HFFc6 (cell line): ENCODE results near the gene ESX1. TPM values are rescaled to one million over a fixed set of nuclear protein-coding genes. Genes with fewer than 3 reads are reported as not detected.
"Not testable (repeated sequence)": the region's sequence is repeated elsewhere in the genome, so short reads cannot be mapped to it uniquely, and the experiment has no call there.

Source experiments
- DNase-seq: peaks from one replicate; pipeline ENCODE4 v3.0.0-alpha.2; 2018
- H3K27ac Mint-ChIP-seq: 2 replicates; pipeline ENCODE4 v1.8.0; 2020; ENCODE audit warnings: mild to moderate bottlenecking, mixed read lengths
- H3K27me3 Mint-ChIP-seq: 2 replicates; pipeline ENCODE4 v1.8.0; 2021; ENCODE audit warnings: mild to moderate bottlenecking, moderate library complexity, mixed read lengths; ENCODE audit not compliant: insufficient read depth
- H3K36me3 Mint-ChIP-seq: 2 replicates; pipeline ENCODE4 v1.8.0; 2021; ENCODE audit warnings: low read depth, mixed read lengths
- H3K4me1 Mint-ChIP-seq: 2 replicates; pipeline ENCODE4 v1.8.0; 2020; ENCODE audit warnings: low read depth, mixed read lengths
- H3K4me3 Mint-ChIP-seq: 2 replicates; pipeline ENCODE4 v1.8.0; 2020; ENCODE audit warnings: mild to moderate bottlenecking, moderate library complexity, mixed read lengths
- H3K9me3 Mint-ChIP-seq: 2 replicates; pipeline ENCODE4 v1.8.0; 2020; ENCODE audit warnings: mild to moderate bottlenecking, mixed read lengths
- total RNA-seq, 6 experiments: library from RNA; stranded (reverse); fragmentation: NEBNext Ultra II Directional; extraction: Animal tissue kit (Norgen Biotek cat#: 25700); gene quantifications; 2 replicates in 1 of 6; 3 replicates in 5 of 6; pipeline ENCODE4 v1.2.3, GENCODE V29; 2021
- TF ChIP-seq, protein P1 (sequence below): fragments of 200-600 bp; sonication (generic); IDR thresholded peaks from 2 replicates; pipeline ENCODE4 v1.5.0; 2021; ENCODE audit warnings: antibody characterized with exemption, mild to moderate bottlenecking

Gene ESX1
- total RNA-seq, 6 experiments from 2014 or later = not detected

DNA sequence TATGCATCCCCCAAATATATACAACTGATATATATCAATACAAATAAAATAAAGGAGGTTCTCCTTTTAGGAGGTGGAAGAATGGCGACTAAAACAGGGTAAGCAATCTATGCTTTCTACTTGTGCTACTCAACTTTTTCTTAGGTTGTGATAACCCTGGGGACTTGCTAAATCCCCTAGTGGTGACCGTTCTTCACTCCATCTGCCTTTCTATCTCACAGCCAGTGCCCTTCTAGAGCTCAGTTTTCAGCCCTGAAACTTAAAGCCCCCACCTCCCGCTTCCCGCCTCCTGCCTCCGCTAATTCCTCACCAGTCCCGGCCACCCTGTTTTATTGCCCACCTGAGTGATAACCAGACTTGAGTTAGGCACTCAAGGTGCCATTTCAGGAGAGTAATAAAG lies 15.5 kb upstream of the ESX1 start:
- TF ChIP-seq, protein P1, sequence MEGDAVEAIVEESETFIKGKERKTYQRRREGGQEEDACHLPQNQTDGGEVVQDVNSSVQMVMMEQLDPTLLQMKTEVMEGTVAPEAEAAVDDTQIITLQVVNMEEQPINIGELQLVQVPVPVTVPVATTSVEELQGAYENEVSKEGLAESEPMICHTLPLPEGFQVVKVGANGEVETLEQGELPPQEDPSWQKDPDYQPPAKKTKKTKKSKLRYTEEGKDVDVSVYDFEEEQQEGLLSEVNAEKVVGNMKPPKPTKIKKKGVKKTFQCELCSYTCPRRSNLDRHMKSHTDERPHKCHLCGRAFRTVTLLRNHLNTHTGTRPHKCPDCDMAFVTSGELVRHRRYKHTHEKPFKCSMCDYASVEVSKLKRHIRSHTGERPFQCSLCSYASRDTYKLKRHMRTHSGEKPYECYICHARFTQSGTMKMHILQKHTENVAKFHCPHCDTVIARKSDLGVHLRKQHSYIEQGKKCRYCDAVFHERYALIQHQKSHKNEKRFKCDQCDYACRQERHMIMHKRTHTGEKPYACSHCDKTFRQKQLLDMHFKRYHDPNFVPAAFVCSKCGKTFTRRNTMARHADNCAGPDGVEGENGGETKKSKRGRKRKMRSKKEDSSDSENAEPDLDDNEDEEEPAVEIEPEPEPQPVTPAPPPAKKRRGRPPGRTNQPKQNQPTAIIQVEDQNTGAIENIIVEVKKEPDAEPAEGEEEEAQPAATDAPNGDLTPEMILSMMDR = no peak
- DNase-seq = no peak
- Mint-ChIP-seq H3K36me3 (no peaks in the 10 kb centered on the region), H3K4me3 (peak overlapping the region; percentile 88), H3K27me3 (peaks cover 7% of the 10 kb centered on the region), H3K4me1 (peaks cover 6% of the 10 kb centered on the region), H3K27ac (no peak overlapping the region), H3K9me3 (no peaks in the 10 kb centered on the region)

DNA sequence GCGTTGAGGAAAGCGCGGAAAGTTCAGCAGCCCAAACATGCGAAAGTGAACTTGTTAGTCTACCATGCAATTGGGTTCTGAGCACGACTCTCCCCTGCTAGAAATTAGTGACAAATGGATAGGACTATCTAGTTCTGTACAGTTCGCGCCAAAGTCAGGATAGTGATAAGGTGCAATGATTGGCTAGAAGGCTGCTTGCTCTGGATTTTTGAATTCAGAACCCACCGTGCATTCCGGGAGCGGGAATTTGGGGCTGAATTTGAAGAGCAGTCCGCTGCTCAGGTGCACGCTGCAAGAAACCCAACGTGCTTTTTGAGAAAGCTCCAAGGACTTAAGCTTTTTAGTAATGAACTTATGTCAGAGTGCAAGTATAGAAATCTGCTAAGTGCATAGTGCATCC lies 732 bp upstream of the ESX1 start:
- H3K4me1 Mint-ChIP-seq = peaks cover 8% of the 10 kb centered on the region
- TF ChIP-seq, protein P1 = no peak
- H3K36me3 Mint-ChIP-seq = no peaks in the 10 kb centered on the region
- DNase-seq = no peak
- no peak overlapping the region for H3K4me3 Mint-ChIP-seq
- H3K27ac Mint-ChIP-seq = no peak overlapping the region
- H3K9me3 Mint-ChIP-seq = no peaks in the 10 kb centered on the region
- H3K27me3 Mint-ChIP-seq = peaks cover 23% of the 10 kb centered on the region

DNA sequence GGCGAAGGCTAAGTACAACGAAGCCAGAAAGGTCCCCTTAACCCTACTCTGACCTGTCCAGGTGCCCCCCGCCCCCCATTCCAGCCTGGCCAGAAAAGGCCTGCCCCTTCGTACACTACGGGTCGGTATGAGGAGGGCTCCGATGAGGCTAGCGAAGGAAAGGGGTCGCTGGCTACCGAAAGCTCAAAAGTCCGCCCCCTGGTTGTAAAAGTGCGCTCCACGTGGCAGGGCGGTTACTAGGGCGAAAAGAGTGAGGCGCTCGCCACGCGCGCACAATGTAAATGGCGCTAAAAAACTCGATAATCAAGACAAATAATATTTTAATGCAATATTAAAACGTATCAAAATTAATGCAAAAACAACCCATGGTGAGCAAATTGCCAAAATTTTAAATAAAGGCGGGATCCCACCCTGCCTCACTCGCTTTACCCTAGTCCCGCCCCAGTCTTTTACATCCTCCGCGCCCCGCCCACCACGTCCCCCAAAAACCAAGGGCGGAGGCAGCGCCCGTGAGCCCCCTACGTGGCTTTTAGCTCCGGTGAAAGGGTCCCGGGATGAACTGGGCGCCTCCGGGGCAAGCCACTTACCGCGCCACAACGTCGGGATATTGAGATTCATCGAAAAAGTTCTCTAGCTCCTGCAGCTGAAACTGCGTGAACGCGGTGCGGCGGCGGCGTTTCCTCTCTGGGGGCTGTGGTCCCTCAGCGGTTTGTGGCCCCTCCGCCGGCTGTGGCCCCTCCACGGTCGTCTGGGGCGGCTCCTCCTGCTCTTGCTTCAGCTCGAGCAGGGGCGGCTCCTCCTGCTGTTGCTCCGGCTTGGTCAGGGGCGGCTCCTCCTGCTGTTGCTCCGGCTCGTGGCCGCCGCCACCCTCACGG lies 929 bp downstream of the ESX1 start:
- DNase-seq = no peak
- Mint-ChIP-seq H3K4me1 (peaks cover 8% of the 10 kb centered on the region), H3K4me3 (peak overlapping the region; percentile 73), H3K27me3 (peaks cover 19% of the 10 kb centered on the region), H3K9me3 (no peaks in the 10 kb centered on the region), H3K27ac (no peak overlapping the region), H3K36me3 (no peaks in the 10 kb centered on the region)
- TF ChIP-seq, protein P1 = 0 out of 2 replicates have a peak, but pooled peaks have one; percentile 12

GRCh38 chrX:104250470-104250869 lies 4.3 kb downstream of the ESX1 start:
- no peak overlapping the region for H3K27ac Mint-ChIP-seq
- H3K4me3 Mint-ChIP-seq = no peak overlapping the region
- TF ChIP-seq, protein P1 = no peak
- no peaks in the 10 kb centered on the region for H3K36me3 Mint-ChIP-seq
- H3K27me3 Mint-ChIP-seq = peaks cover 16% of the 10 kb centered on the region
- H3K4me1 Mint-ChIP-seq = peaks cover 8% of the 10 kb centered on the region
- DNase-seq = no peak
- H3K9me3 Mint-ChIP-seq = no peaks in the 10 kb centered on the region

DNA sequence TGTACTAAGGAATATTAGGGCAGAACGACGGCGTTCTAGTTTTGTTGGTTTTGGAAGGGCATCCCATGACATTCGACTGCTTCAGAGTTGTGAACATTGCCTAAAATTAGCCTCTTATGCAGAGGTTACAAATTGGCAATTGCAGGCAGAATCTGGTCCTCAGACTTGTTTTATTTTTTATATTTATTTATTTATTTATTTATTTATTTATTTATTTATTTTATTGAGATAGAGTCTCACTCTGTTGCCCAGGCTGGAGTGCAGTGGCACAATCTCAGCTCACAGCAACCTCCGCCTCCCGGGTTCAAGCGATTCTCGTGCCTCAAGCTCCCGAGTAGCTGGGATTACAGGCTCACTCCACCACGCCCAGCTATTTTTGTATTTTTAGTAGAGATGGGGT lies 24.7 kb downstream of the ESX1 start:
- H3K27ac Mint-ChIP-seq, H3K4me1 Mint-ChIP-seq, H3K27me3 Mint-ChIP-seq, H3K4me3 Mint-ChIP-seq, H3K9me3 Mint-ChIP-seq, H3K36me3 Mint-ChIP-seq, DNase-seq: not testable (repeated sequence)

- H3K4me3 Mint-ChIP-seq = no peak overlapping the region
- no peaks in the 10 kb centered on the region; the same call in 1 of the 2 replicates for H3K27me3 Mint-ChIP-seq
- TF ChIP-seq, protein P1 = no peak
- no peaks in the 10 kb centered on the region for H3K9me3 Mint-ChIP-seq
- no peaks in the 10 kb centered on the region for H3K4me1 Mint-ChIP-seq
- H3K27ac Mint-ChIP-seq = no peak overlapping the region
- no peak for DNase-seq
- no peaks in the 10 kb centered on the region for H3K36me3 Mint-ChIP-seq
Observed at GRCh38 chrX:104211187-104211586, 43.5 kb downstream of the ESX1 start.
